Lower leg skin (tissue), 3 donors: ENCODE data around the gene GLYAT.

Source experiments
- POLR2A ChIP-seq, 2 donors: fragments of 450-650 bp; IDR thresholded peaks; one replicate each; pipeline ENCODE4 v1.6.1; 2016 to 2017; ENCODE audit warnings: antibody characterized with exemption in 2 of 2, mild to moderate bottlenecking in 1 of 2, moderate library complexity in 1 of 2
- TF ChIP-seq, protein P1 (sequence below), 3 donors: fragments of 450-650 bp; IDR thresholded peaks; one replicate each; pipeline ENCODE4 v1.5.1; 2016; ENCODE audit warnings: antibody characterized with exemption in 3 of 3, mild to moderate bottlenecking in 3 of 3, moderate library complexity in 2 of 3

- TF ChIP-seq POLR2A (IDR thresholded peaks at IDR 0.05): no peak
- TF ChIP-seq, protein P1, sequence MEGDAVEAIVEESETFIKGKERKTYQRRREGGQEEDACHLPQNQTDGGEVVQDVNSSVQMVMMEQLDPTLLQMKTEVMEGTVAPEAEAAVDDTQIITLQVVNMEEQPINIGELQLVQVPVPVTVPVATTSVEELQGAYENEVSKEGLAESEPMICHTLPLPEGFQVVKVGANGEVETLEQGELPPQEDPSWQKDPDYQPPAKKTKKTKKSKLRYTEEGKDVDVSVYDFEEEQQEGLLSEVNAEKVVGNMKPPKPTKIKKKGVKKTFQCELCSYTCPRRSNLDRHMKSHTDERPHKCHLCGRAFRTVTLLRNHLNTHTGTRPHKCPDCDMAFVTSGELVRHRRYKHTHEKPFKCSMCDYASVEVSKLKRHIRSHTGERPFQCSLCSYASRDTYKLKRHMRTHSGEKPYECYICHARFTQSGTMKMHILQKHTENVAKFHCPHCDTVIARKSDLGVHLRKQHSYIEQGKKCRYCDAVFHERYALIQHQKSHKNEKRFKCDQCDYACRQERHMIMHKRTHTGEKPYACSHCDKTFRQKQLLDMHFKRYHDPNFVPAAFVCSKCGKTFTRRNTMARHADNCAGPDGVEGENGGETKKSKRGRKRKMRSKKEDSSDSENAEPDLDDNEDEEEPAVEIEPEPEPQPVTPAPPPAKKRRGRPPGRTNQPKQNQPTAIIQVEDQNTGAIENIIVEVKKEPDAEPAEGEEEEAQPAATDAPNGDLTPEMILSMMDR (IDR thresholded peaks at IDR 0.05): no peak
These were observed 13.4 kb upstream of the GLYAT start for GRCh38 chr11:58744988-58745704.
